OCI-M1 (cell line): Measurements from ENCODE around the gene OR4F15.
"Not testable (repeated sequence)": the region's sequence is repeated elsewhere in the genome, so short reads cannot be mapped to it uniquely, and the experiment has no call there.

Experiments used
- DNase-seq: peaks from one replicate; lab custom pipeline; 2025; lab: John Stamatoyannopoulos, UW

OR4F15 gene

GRCh38 chr15:101811902-101812301 is at the start of gene OR4F15:
Gene OR4F15, plus strand, starts transcription at chr15:101812202. Its CDS starts 5,985 bp downstream, at chr15:101818187.
- no peak for DNase-seq

- DNase-seq = not testable (repeated sequence)
Observed at GRCh38 chr15:101764669-101765339, 47.2 kb upstream of the OR4F15 start.

- DNase-seq = not testable (repeated sequence)
Observed at GRCh38 chr15:101765340-101765671, 46.7 kb upstream of the OR4F15 start.

- no peak for DNase-seq
Observed at GRCh38 chr15:101765772-101766456, 46.1 kb upstream of the OR4F15 start.

- DNase-seq = not testable (repeated sequence)
Observed at GRCh38 chr15:101767083-101767640, 44.8 kb upstream of the OR4F15 start.

- DNase-seq = no peak
Observed at GRCh38 chr15:101772921-101773320, 39.1 kb upstream of the OR4F15 start.

GRCh38 chr15:101773496-101774100 is 38.4 kb upstream of the OR4F15 start:
- DNase-seq = peak; percentile 7

GRCh38 chr15:101775136-101775535 is 36.9 kb upstream of the OR4F15 start:
- no peak for DNase-seq

- not testable (repeated sequence) for DNase-seq
Observed at GRCh38 chr15:101778576-101778975, 33.4 kb upstream of the OR4F15 start.

- not testable (repeated sequence) for DNase-seq
Observed at GRCh38 chr15:101780225-101780624, 31.8 kb upstream of the OR4F15 start.

- no peak for DNase-seq
Observed at GRCh38 chr15:101781928-101782327, 30.1 kb upstream of the OR4F15 start.

- no peak for DNase-seq
Observed at GRCh38 chr15:101784644-101785043, 27.4 kb upstream of the OR4F15 start.

- DNase-seq = not testable (repeated sequence)
Observed at GRCh38 chr15:101786422-101786821, 25.6 kb upstream of the OR4F15 start.

GRCh38 chr15:101788001-101788400 is 24.0 kb upstream of the OR4F15 start:
- not testable (repeated sequence) for DNase-seq

- not testable (repeated sequence) for DNase-seq
Observed at GRCh38 chr15:101788503-101789269, 23.3 kb upstream of the OR4F15 start.

- not testable (repeated sequence) for DNase-seq
Observed at GRCh38 chr15:101790748-101791147, 21.3 kb upstream of the OR4F15 start.

- not testable (repeated sequence) for DNase-seq
Observed at GRCh38 chr15:101793981-101794380, 18.0 kb upstream of the OR4F15 start.

- DNase-seq = no peak
Observed at GRCh38 chr15:101795455-101795854, 16.5 kb upstream of the OR4F15 start.

- no peak for DNase-seq
Observed at GRCh38 chr15:101799665-101800064, 12.3 kb upstream of the OR4F15 start.

GRCh38 chr15:101801048-101801447 is 11.0 kb upstream of the OR4F15 start:
- DNase-seq = no peak

GRCh38 chr15:101803209-101803608 is 8.8 kb upstream of the OR4F15 start, which contains the start of gene OR4F6:
Gene OR4F6, plus strand, starts transcription at chr15:101803509. Its CDS starts 2,211 bp downstream, at chr15:101805720.
- no peak for DNase-seq

GRCh38 chr15:101803676-101804075 is 8.3 kb upstream of the OR4F15 start:
- no peak for DNase-seq
